ENCODE results near the gene POLR2L. TPM values are rescaled to one million over a fixed set of nuclear protein-coding genes. Genes with fewer than 3 reads are reported as not detected.

The POLR2L gene
- total RNA-seq, 4 donors from 2014 or later, result 95.5 to 165 (median 110) TPM

- TF ChIP-seq, protein P1, sequence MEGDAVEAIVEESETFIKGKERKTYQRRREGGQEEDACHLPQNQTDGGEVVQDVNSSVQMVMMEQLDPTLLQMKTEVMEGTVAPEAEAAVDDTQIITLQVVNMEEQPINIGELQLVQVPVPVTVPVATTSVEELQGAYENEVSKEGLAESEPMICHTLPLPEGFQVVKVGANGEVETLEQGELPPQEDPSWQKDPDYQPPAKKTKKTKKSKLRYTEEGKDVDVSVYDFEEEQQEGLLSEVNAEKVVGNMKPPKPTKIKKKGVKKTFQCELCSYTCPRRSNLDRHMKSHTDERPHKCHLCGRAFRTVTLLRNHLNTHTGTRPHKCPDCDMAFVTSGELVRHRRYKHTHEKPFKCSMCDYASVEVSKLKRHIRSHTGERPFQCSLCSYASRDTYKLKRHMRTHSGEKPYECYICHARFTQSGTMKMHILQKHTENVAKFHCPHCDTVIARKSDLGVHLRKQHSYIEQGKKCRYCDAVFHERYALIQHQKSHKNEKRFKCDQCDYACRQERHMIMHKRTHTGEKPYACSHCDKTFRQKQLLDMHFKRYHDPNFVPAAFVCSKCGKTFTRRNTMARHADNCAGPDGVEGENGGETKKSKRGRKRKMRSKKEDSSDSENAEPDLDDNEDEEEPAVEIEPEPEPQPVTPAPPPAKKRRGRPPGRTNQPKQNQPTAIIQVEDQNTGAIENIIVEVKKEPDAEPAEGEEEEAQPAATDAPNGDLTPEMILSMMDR (IDR thresholded peaks at IDR 0.05), result no peak
- no peak for ATAC-seq (ENCODE audit: low FRiP score)
- DNase-seq (ENCODE audit: low spot score), result no peak
These were observed 4.4 kb downstream of the POLR2L start for GRCh38 chr11:837990-838307.

DNA sequence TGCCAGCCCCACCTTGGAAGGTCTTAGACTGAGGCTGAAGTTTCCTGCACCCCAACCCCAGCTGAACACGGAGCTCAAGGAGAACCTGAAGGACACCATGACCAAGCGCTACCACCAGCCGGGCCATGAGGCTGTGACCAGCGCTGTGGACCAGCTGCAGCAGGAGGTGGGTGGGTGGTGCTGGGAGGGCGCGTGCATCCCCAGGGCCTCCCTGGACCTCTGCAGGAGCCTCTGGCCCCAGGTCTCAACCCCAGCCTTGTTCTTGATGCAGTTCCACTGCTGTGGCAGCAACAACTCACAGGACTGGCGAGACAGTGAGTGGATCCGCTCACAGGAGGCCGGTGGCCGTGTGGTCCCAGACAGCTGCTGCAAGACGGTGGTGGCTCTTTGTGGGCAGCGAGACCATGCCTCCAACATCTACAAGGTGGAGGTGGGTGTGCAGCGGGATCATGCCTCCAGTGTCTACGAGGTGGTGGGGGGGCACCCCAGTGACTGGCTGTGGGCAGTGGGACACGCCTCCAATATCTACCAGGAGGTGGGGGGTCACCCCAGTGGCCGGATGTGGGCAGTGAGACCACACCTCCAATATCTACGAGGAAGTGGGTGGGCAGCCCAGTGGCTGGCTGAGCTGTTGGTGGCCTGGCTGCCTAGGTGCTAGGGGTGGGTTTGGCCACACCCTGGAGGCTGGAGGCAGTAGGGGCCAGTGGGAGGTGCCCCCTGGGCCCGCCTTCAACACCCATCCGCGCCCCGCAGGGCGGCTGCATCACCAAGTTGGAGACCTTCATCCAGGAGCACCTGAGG is 4.9 kb downstream of the POLR2L start:
- no peak for ATAC-seq (ENCODE audit: low FRiP score)
- TF ChIP-seq, protein P1 (IDR thresholded peaks at IDR 0.05), result no peak
- DNase-seq (ENCODE audit: low spot score), result no peak

GRCh38 chr11:836700-837099 is 5.6 kb downstream of the POLR2L start:
- TF ChIP-seq, protein P1 (IDR thresholded peaks at IDR 0.05), result no peak
- ATAC-seq (ENCODE audit: low FRiP score) (no peak), DNase-seq (ENCODE audit: low spot score) (no peak)

DNA sequence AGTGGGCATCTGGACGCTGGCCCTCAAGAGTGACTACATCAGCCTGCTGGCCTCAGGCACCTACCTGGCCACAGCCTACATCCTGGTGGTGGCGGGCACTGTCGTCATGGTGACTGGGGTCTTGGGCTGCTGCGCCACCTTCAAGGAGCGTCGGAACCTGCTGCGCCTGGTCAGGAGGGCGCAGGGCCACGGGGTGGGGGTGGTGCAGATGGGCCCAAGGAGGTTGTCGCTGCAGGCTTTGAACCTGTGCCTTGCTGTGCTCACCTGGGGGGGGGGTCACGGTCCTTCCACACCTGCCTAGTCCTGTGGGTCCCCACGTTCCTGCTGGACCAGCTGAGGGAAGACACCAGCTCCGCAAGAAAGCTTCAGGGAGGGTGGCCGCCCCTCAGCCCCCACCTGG is 6.1 kb downstream of the POLR2L start:
- DNase-seq (ENCODE audit: low spot score), result no peak
- TF ChIP-seq, protein P1 (IDR thresholded peaks at IDR 0.05), result no peak
- ATAC-seq (ENCODE audit: low FRiP score), result no peak

DNA sequence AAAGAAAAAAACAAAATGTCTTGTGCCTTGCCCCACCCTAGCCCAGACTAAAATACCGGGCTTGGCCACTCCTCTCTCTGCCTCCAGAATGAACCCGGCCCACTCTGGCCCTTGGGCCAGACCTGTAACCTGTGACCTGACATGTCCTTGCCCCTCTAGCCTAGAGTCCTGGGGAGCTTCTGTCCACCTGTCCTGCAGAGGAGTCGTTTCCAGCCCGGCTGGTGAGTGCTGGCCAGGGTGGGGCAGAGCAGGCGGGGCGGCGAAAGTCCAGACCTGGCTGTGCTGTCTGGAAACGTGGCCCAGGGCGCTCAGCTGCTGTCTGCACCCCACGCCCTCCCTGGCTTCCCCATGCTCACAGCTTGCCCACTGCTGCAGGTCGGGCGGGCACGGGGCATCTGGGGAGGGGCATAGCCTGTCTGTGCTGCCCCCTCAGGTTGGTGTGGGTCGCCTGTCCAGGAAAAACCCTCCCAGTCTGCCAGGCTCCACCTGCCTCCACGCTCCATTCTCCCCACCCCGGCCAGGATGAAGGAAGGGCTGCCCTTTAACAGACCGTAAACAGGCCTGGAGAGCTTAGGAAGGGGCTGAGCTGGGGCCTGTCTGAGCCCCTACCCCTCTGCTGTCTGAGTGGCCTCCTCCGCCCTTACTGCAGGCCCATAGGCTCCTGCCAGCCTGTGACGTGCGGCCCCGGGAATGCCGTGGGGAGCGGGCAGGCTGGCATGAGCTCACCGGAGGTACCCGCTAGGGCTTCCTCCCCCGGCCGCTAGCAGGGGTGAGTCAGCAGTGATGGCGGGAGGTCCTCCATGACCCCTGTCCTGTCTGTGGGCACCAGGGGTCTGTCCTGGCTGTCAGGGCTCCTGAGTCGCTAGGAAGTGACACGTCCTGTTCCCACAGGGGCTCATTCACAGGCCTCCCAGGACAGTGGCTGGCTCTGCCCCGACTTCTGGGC is 7.7 kb downstream of the POLR2L start:
- TF ChIP-seq, protein P1 (IDR thresholded peaks at IDR 0.05), result no peak
- ATAC-seq (ENCODE audit: low FRiP score), result peak; percentile 63
- no peak for DNase-seq (ENCODE audit: low spot score)

DNA sequence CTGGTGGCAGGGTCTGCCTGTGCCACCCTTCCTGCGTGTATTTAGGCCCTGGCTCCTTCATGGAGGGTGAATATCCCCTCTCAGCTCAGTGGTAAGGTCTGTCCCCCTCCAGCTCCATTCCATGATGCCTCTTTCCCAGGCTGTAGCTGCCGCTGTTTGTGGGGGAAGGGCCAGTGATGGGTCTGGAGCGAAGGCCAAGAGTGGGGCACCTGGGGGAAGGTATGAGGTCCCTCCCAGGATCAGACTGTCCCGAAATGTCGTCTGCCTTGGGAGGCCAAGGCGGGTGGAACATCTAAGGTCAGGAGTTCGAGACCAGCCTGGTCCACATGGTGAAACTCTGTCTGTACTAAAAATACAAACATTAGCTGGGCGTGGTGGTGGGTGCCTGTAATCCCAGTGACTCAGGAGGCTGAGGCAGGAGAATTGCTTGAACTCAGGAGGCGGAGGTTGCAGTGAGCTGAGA is 8.4 kb downstream of the POLR2L start:
- ATAC-seq (ENCODE audit: low FRiP score) (no peak), DNase-seq (ENCODE audit: low spot score) (no peak)
- TF ChIP-seq, protein P1 (IDR thresholded peaks at IDR 0.05), result no peak

Measured in omental fat pad (tissue), 4 donors.